ENCODE measurements around the gene PAM.
"Not testable (repeated sequence)": the region's sequence is repeated elsewhere in the genome, so short reads cannot be mapped to it uniquely, and the experiment has no call there.

The PAM gene

GRCh38 chr5:103073500-103073899 is 318.4 kb downstream of the PAM start:
- DNase-seq (ENCODE audit: low read depth) = not testable (repeated sequence)

- DNase-seq (ENCODE audit: low read depth) = no peak
These were observed 320.3 kb downstream of the PAM start for GRCh38 chr5:103075442-103075841.
